ENCODE measurements around the gene IGFLR1.

IGFLR1 gene

GRCh38 chr19:35704218-35704617 is 38.0 kb downstream of the IGFLR1 start, which contains the start of gene ZBTB32:
ZBTB32 (plus strand) TSS chr19:35704558; CDS start chr19:35714627, 10,069 bp downstream.
- ATAC-seq = peak; percentile 48
- no peak for TF ChIP-seq GLIS3 (CRISPR knock-in tag; IDR thresholded peaks at IDR 0.05)
- TF ChIP-seq RARB (CRISPR knock-in tag; IDR thresholded peaks at IDR 0.05) = no peak
- TF ChIP-seq ZFP3 (CRISPR knock-in tag; IDR thresholded peaks at IDR 0.05) = no peak
- TF ChIP-seq, protein P1, sequence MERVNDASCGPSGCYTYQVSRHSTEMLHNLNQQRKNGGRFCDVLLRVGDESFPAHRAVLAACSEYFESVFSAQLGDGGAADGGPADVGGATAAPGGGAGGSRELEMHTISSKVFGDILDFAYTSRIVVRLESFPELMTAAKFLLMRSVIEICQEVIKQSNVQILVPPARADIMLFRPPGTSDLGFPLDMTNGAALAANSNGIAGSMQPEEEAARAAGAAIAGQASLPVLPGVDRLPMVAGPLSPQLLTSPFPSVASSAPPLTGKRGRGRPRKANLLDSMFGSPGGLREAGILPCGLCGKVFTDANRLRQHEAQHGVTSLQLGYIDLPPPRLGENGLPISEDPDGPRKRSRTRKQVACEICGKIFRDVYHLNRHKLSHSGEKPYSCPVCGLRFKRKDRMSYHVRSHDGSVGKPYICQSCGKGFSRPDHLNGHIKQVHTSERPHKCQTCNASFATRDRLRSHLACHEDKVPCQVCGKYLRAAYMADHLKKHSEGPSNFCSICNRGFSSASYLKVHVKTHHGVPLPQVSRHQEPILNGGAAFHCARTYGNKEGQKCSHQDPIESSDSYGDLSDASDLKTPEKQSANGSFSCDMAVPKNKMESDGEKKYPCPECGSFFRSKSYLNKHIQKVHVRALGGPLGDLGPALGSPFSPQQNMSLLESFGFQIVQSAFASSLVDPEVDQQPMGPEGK (CRISPR knock-in tag; IDR thresholded peaks at IDR 0.05; ENCODE audit: borderline replicate concordance) = no peak
- TF ChIP-seq ARNTL (CRISPR knock-in tag; IDR thresholded peaks at IDR 0.05; ENCODE audit: borderline replicate concordance, low read depth) = no peak
- no peak for TF ChIP-seq ESRRG (CRISPR knock-in tag; IDR thresholded peaks at IDR 0.05)
- TF ChIP-seq POU6F1 (CRISPR knock-in tag; IDR thresholded peaks at IDR 0.05; ENCODE audit: borderline replicate concordance, low read depth) = no peak
- TF ChIP-seq TCF4 (CRISPR knock-in tag; IDR thresholded peaks at IDR 0.05; ENCODE audit: borderline replicate concordance) = no peak
- TF ChIP-seq CSDC2 (CRISPR knock-in tag; IDR thresholded peaks at IDR 0.05) = no peak
- no peak for TF ChIP-seq ZNF8 (CRISPR knock-in tag; IDR thresholded peaks at IDR 0.05)
- no peak for TF ChIP-seq TOX (CRISPR knock-in tag; IDR thresholded peaks at IDR 0.05; ENCODE audit: borderline replicate concordance)
- TF ChIP-seq TSHZ2 (CRISPR knock-in tag; IDR thresholded peaks at IDR 0.05) = no peak

DNA sequence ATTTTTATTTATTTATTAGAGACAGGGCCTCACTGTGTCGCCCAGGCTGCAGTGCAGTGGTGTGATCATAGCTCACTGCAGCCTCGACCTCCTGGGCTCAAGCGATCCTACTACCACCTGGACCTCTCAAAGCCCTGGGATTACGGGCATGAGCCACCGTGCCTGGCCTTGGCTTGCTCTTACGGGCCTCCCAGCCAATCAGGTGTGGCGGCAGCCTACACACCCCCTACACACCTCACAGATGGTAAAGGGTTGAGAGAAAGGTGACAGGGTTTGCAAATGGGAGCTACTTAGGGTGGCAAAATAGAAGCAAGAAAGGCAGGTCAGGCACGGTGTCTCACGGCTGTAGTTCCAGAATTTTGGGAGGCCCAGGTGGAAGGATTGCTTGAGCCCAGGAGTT is 38.9 kb downstream of the IGFLR1 start:
- TF ChIP-seq OSR1 (CRISPR knock-in tag; IDR thresholded peaks at IDR 0.05) (no peak), ARNTL (CRISPR knock-in tag; IDR thresholded peaks at IDR 0.05; ENCODE audit: borderline replicate concordance, low read depth) (no peak), PPARA (CRISPR knock-in tag; IDR thresholded peaks at IDR 0.05; ENCODE audit: borderline replicate concordance) (no peak), BACH2 (CRISPR knock-in tag; IDR thresholded peaks at IDR 0.05; ENCODE audit: borderline replicate concordance) (no peak), CSDC2 (CRISPR knock-in tag; IDR thresholded peaks at IDR 0.05) (no peak), ZNF8 (CRISPR knock-in tag; IDR thresholded peaks at IDR 0.05) (no peak), GLIS3 (CRISPR knock-in tag; IDR thresholded peaks at IDR 0.05) (no peak), TCF4 (CRISPR knock-in tag; IDR thresholded peaks at IDR 0.05; ENCODE audit: borderline replicate concordance) (no peak), ISL1 (CRISPR knock-in tag; IDR thresholded peaks at IDR 0.05) (no peak), ZFP3 (CRISPR knock-in tag; IDR thresholded peaks at IDR 0.05) (no peak), ZFP30 (CRISPR knock-in tag; IDR thresholded peaks at IDR 0.05) (no peak), TOX (CRISPR knock-in tag; IDR thresholded peaks at IDR 0.05; ENCODE audit: borderline replicate concordance) (no peak), ESRRG (CRISPR knock-in tag; IDR thresholded peaks at IDR 0.05) (no peak), TSHZ2 (CRISPR knock-in tag; IDR thresholded peaks at IDR 0.05) (no peak)
- TF ChIP-seq, protein P1 (CRISPR knock-in tag; IDR thresholded peaks at IDR 0.05; ENCODE audit: borderline replicate concordance) = no peak
- no peak for ATAC-seq

All from SK-N-SH treated with all-trans-retinoic acid at 6 μM for 48 hours (cell line).